Measurements from ENCODE around the gene DNAH14. TPM values are rescaled to one million over a fixed set of nuclear protein-coding genes. Genes with fewer than 3 reads are reported as not detected.

DNAH14 gene
- total RNA-seq, 1 experiment from 2014 or later: 33.2 TPM

- H4K20me1 ChIP-seq (ENCODE audit: insufficient read depth): no peaks in the 10 kb centered on the region
- no peak overlapping the region for H3K9ac ChIP-seq (ENCODE audit: low read length)
- H3K27ac ChIP-seq (ENCODE audit: low read depth, low read length): no peak overlapping the region; the same call in 1 of the 2 replicates
- POLR2A ChIA-PET: interaction anchor here (1.1 to 1.2 kb wide), 2 partner anchors 8 to 18 kb away, joined by 3 read pairs; partner anchors contain the start of gene LBR
- no peaks in the 10 kb centered on the region for H3K9me2 ChIP-seq (ENCODE audit: insufficient read depth)
- H3K4me1 ChIP-seq (ENCODE audit: control insufficient read depth in 1 of 2, insufficient read depth in 2 of 2, low read length in 2 of 2): peaks cover 47 to 84% of the 10 kb centered on the region in 2 experiments
- BruUV-seq (replicated peaks): no TSS peak
- H2AFZ ChIP-seq (ENCODE audit: low read depth, low read length, poor library complexity, severe bottlenecking): peak overlapping the region; percentile 75
- CTCF ChIA-PET: no interaction called here
- no peaks in the 10 kb centered on the region for H3K36me3 ChIP-seq (ENCODE audit: control insufficient read depth in 1 of 2, insufficient read depth in 2 of 2, low read length in 2 of 2)
- DNase-seq (ENCODE audit: low read depth, low spot score) (no peak), ATAC-seq (no peak)
- no peak overlapping the region for H3K4me3 ChIP-seq (replicated peaks in 1 of 2; ENCODE audit: low read depth in 1 of 2, low read length in 2 of 2)
- H3K9me3 ChIP-seq (ENCODE audit: control insufficient read depth in 1 of 2, insufficient read depth in 1 of 2, low read depth in 1 of 2, low read length in 2 of 2): no peaks in the 10 kb centered on the region
- intact Hi-C loops (cut with micrococcal nuclease): no loop called here
- RAD21 ChIA-PET (ENCODE audit: low non-redundant PET in 1 of 2, low total read pairs in 2 of 2, uncharacterized antibody in 2 of 2, unreplicated experiment in 2 of 2): no interaction called here
- H3K27me3 ChIP-seq (ENCODE audit: insufficient read depth, low read length): no peaks in the 10 kb centered on the region
- H3K4me2 ChIP-seq (ENCODE audit: low read length): peak overlapping the region; percentile 46; the same call in 1 of the 2 replicates
- no peak for TF ChIP-seq SIN3A (IDR thresholded peaks at IDR 0.05; ENCODE audit: low read depth)
- no peak for TF ChIP-seq TCF7L2 (IDR thresholded peaks at IDR 0.05; ENCODE audit: borderline replicate concordance, extremely low read depth, insufficient read depth, insufficient read length)
- TF ChIP-seq FOSL1 (IDR thresholded peaks at IDR 0.05; ENCODE audit: low read depth): no peak
- TF ChIP-seq, protein P1, sequence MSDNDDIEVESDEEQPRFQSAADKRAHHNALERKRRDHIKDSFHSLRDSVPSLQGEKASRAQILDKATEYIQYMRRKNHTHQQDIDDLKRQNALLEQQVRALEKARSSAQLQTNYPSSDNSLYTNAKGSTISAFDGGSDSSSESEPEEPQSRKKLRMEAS (IDR thresholded peaks at IDR 0.05): no peak
- TF ChIP-seq EGR1 (IDR thresholded peaks at IDR 0.05; ENCODE audit: low read depth): no peak
- no peaks in the 10 kb centered on the region for H3K79me2 ChIP-seq (ENCODE audit: insufficient read depth, low read length)
These were observed 517.1 kb downstream of the DNAH14 start for GRCh38 chr1:225446595-225446960.

- Histone ChIP-seq H2AFZ (ENCODE audit: low read depth, low read length, poor library complexity, severe bottlenecking) (no peak overlapping the region), H3K36me3 (ENCODE audit: control insufficient read depth in 1 of 2, insufficient read depth in 2 of 2, low read length in 2 of 2) (no peaks in the 10 kb centered on the region), H3K4me1 (ENCODE audit: control insufficient read depth in 1 of 2, insufficient read depth in 2 of 2, low read length in 2 of 2) (peaks cover 42 to 87% of the 10 kb centered on the region in 2 experiments), H3K9me2 (ENCODE audit: insufficient read depth) (no peaks in the 10 kb centered on the region), H4K20me1 (ENCODE audit: insufficient read depth) (no peaks in the 10 kb centered on the region), H3K4me2 (ENCODE audit: low read length) (no peak overlapping the region), H3K27me3 (ENCODE audit: insufficient read depth, low read length) (no peaks in the 10 kb centered on the region), H3K9ac (ENCODE audit: low read length) (no peak overlapping the region), H3K4me3 (replicated peaks in 1 of 2; ENCODE audit: low read depth in 1 of 2, low read length in 2 of 2) (no peak overlapping the region), H3K79me2 (ENCODE audit: insufficient read depth, low read length) (no peaks in the 10 kb centered on the region), H3K27ac (ENCODE audit: low read depth, low read length) (no peak overlapping the region), H3K9me3 (ENCODE audit: control insufficient read depth in 1 of 2, insufficient read depth in 1 of 2, low read depth in 1 of 2, low read length in 2 of 2) (no peaks in the 10 kb centered on the region)
- ChIA-PET CTCF (no interaction called here), RAD21 (ENCODE audit: low non-redundant PET in 1 of 2, low total read pairs in 2 of 2, uncharacterized antibody in 2 of 2, unreplicated experiment in 2 of 2) (no interaction called here), POLR2A (no interaction called here)
- ATAC-seq (no peak), DNase-seq (ENCODE audit: low read depth, low spot score) (no peak)
- BruUV-seq (replicated peaks): no TSS peak
- no peak for TF ChIP-seq ZBTB33 (IDR thresholded peaks at IDR 0.05; ENCODE audit: extremely low read depth, insufficient replicate concordance, low read length)
- TF ChIP-seq, protein P2, sequence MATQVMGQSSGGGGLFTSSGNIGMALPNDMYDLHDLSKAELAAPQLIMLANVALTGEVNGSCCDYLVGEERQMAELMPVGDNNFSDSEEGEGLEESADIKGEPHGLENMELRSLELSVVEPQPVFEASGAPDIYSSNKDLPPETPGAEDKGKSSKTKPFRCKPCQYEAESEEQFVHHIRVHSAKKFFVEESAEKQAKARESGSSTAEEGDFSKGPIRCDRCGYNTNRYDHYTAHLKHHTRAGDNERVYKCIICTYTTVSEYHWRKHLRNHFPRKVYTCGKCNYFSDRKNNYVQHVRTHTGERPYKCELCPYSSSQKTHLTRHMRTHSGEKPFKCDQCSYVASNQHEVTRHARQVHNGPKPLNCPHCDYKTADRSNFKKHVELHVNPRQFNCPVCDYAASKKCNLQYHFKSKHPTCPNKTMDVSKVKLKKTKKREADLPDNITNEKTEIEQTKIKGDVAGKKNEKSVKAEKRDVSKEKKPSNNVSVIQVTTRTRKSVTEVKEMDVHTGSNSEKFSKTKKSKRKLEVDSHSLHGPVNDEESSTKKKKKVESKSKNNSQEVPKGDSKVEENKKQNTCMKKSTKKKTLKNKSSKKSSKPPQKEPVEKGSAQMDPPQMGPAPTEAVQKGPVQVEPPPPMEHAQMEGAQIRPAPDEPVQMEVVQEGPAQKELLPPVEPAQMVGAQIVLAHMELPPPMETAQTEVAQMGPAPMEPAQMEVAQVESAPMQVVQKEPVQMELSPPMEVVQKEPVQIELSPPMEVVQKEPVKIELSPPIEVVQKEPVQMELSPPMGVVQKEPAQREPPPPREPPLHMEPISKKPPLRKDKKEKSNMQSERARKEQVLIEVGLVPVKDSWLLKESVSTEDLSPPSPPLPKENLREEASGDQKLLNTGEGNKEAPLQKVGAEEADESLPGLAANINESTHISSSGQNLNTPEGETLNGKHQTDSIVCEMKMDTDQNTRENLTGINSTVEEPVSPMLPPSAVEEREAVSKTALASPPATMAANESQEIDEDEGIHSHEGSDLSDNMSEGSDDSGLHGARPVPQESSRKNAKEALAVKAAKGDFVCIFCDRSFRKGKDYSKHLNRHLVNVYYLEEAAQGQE (IDR thresholded peaks at IDR 0.05; ENCODE audit: low read depth): no peak
- no peak for TF ChIP-seq RAD21 (IDR thresholded peaks at IDR 0.05; ENCODE audit: low read depth)
- TF ChIP-seq JUND (IDR thresholded peaks at IDR 0.05): no peak
- no peak for TF ChIP-seq SP1 (IDR thresholded peaks at IDR 0.05; ENCODE audit: low read depth)
- TF ChIP-seq SRF (IDR thresholded peaks at IDR 0.05; ENCODE audit: low read depth): no peak
- TF ChIP-seq, protein P1 (IDR thresholded peaks at IDR 0.05): no peak
- no peak for TF ChIP-seq ATF3 (IDR thresholded peaks at IDR 0.05)
- no peak for TF ChIP-seq TCF7L2 (IDR thresholded peaks at IDR 0.05; ENCODE audit: borderline replicate concordance, extremely low read depth, insufficient read depth, insufficient read length)
- no peak for TF ChIP-seq EZH2phosphoT487 (IDR thresholded peaks at IDR 0.05; ENCODE audit: borderline replicate concordance)
- intact Hi-C loops (cut with micrococcal nuclease): no loop called here
These were observed 517.6 kb downstream of the DNAH14 start for GRCh38 chr1:225446981-225447615.
